ENCODE measurements around the gene NLRP5. TPM values are rescaled to one million over a fixed set of nuclear protein-coding genes. Genes with fewer than 3 reads are reported as not detected.

The NLRP5 gene
- polyA plus RNA-seq, 1 of the 3 experiments (the other 2 are of a cell fraction) = not detected

DNA sequence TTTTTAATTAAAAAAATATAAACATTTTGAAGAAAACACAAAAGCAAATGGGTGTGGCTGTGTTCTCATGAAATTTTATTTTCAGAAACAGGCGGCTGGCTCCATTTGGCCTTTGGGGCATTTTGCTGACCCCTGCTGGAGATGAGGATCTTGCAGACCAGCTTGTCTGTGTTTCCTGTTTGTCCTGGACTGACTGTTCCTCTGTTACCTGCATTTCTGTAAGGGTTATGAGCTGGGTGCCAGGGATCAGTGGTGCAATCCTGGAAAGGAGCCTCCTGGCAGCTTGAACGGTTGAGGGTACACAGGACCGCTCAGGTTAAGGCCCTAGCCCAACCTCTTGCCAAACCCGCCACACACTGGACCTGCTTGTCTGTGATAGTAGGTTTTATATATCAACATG, 84.6 kb downstream of the NLRP5 start:
- peak; percentile 24 for DNase-seq
- 46% methylated on average over 4 of the region's 4 CpGs for WGBS (ENCODE audit: low lambda C conversion rate)
- Histone ChIP-seq H3F3A (replicated peaks; ENCODE audit: insufficient read depth) (no peaks in the 10 kb centered on the region), H3K4me3 (ENCODE audit: low read depth in 2 of 2, low read length in 1 of 2) (0 out of 4 replicates have a peak overlapping the region, but pooled peaks of 1 of the 2 experiments have one; percentile 29), H3K4me2 (no peak overlapping the region), H3K79me2 (ENCODE audit: insufficient read depth) (no peaks in the 10 kb centered on the region), H3K4me1 (ENCODE audit: control insufficient read depth in 1 of 2, insufficient read depth in 2 of 2, low read depth in 1 of 2, low read length in 1 of 2) (peaks cover 0 to 6% of the 10 kb centered on the region in 2 experiments; a peak in 1 of 4 replicates), H4K20me1 (ENCODE audit: insufficient read depth) (no peaks in the 10 kb centered on the region), H3K9me2 (no peaks in the 10 kb centered on the region), H3K9me3 (no peaks in the 10 kb centered on the region), H3K36me3 (replicated peaks in 1 of 2; ENCODE audit: control insufficient read depth in 1 of 2, insufficient read depth in 2 of 2, low read length in 1 of 2) (no peaks in the 10 kb centered on the region), H3K9ac (no peak overlapping the region), H3K27me3 (ENCODE audit: insufficient read depth) (no peaks in the 10 kb centered on the region), H2AFZ (ENCODE audit: low read depth) (no peak overlapping the region), H3K27ac (ENCODE audit: low read depth in 2 of 2, low read length in 1 of 2) (no peak overlapping the region)
- TF ChIP-seq CTCF (IDR thresholded peaks at IDR 0.05) = peak; percentile 42
- no peak for TF ChIP-seq MXI1 (IDR thresholded peaks at IDR 0.05; ENCODE audit: low read depth, low read length)
- TF ChIP-seq FOXM1 (IDR thresholded peaks at IDR 0.05; ENCODE audit: low read depth) = no peak
- ChIA-PET POLR2A (no interaction called here), CTCF (interaction anchor here (1.2 to 2.2 kb wide), 5 partner anchors 10 to 262 kb away, joined by 4 to 7 read pairs (median 6); no protein-coding TSS in a partner anchor)

DNA sequence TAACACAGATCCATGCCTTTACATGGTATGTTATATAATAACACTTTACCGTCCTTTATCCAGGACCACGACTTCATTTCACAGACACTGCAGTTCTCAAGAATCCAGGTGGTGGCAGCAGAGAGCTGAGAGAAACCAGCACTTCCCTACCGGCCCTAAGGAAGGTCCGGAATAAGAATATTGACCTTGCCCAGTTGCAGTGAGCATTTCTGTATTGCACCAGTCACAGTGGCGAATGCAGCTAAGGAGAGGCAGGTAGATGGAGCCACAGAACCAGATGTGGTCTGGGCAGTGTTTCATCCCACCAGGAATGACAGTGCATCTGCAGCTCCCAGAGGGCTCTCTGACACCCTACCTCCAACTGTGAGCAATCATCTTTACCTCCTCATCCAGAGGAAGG, 89.9 kb downstream of the NLRP5 start:
- H4K20me1 ChIP-seq (ENCODE audit: insufficient read depth) = no peaks in the 10 kb centered on the region
- no peak for TF ChIP-seq FOXJ3 (CRISPR knock-in tag; IDR thresholded peaks at IDR 0.05)
- TF ChIP-seq, protein P1, sequence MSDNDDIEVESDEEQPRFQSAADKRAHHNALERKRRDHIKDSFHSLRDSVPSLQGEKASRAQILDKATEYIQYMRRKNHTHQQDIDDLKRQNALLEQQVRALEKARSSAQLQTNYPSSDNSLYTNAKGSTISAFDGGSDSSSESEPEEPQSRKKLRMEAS (IDR thresholded peaks at IDR 0.05; ENCODE audit: low read depth) = no peak
- TF ChIP-seq SMC3 (IDR thresholded peaks at IDR 0.05; ENCODE audit: low read depth, low read length) = peak; percentile 71
- TF ChIP-seq RAD21 (IDR thresholded peaks at IDR 0.05; ENCODE audit: low read length) = peak; percentile 87
- no peak for TF ChIP-seq MEF2A (IDR thresholded peaks at IDR 0.05; ENCODE audit: borderline replicate concordance, low read depth)
- TF ChIP-seq JUND (IDR thresholded peaks at IDR 0.05) = no peak
- peak; percentile 86 for TF ChIP-seq CTCF (IDR thresholded peaks at IDR 0.05)
- no peak for TF ChIP-seq RCOR1 (IDR thresholded peaks at IDR 0.05; ENCODE audit: low read length)
- TF ChIP-seq GATA2 (CRISPR knock-in tag; IDR thresholded peaks at IDR 0.05) = no peak
- WGBS (ENCODE audit: low lambda C conversion rate) = 7% methylated on average over 5 of the region's 5 CpGs
- no peaks in the 10 kb centered on the region for H3K79me2 ChIP-seq (ENCODE audit: insufficient read depth)
- no peak overlapping the region for H3K27ac ChIP-seq (ENCODE audit: low read depth in 2 of 2, low read length in 1 of 2)
- ChIA-PET POLR2A (interaction anchor here (0.6 kb wide), 1 partner anchor 264 kb away, joined by 3 read pairs; no protein-coding TSS in a partner anchor), CTCF (interaction anchor here (0.6 to 6.6 kb wide), 51 partner anchors 9 to 275 kb away, joined by 3 to 91 read pairs (median 5); partner anchors contain the start of genes GALP, ZNF444, ZNF787 and ZSCAN5C)
- no peaks in the 10 kb centered on the region for H3K9me3 ChIP-seq
- no peak overlapping the region for H3K4me2 ChIP-seq
- no peaks in the 10 kb centered on the region for H3F3A ChIP-seq (replicated peaks; ENCODE audit: insufficient read depth)
- H3K36me3 ChIP-seq (replicated peaks in 1 of 2; ENCODE audit: control insufficient read depth in 1 of 2, insufficient read depth in 2 of 2, low read length in 1 of 2) = no peaks in the 10 kb centered on the region
- no peak overlapping the region for H3K4me3 ChIP-seq (ENCODE audit: low read depth in 2 of 2, low read length in 1 of 2)
- DNase-seq = peak; percentile 74
- no peak overlapping the region for H3K9ac ChIP-seq
- no peak overlapping the region for H2AFZ ChIP-seq (ENCODE audit: low read depth)
- H3K9me2 ChIP-seq = no peaks in the 10 kb centered on the region
- no peaks in the 10 kb centered on the region for H3K27me3 ChIP-seq (ENCODE audit: insufficient read depth)
- H3K4me1 ChIP-seq (ENCODE audit: control insufficient read depth in 1 of 2, insufficient read depth in 2 of 2, low read depth in 1 of 2, low read length in 1 of 2) = peaks cover 0 to 6% of the 10 kb centered on the region in 2 experiments; a peak in 1 of 4 replicates
